ENCODE data around the gene SPSB3. TPM values are rescaled to one million over a fixed set of nuclear protein-coding genes. Genes with fewer than 3 reads are reported as not detected.
"Not testable (repeated sequence)": the region's sequence is repeated elsewhere in the genome, so short reads cannot be mapped to it uniquely, and the experiment has no call there.

The SPSB3 gene
- total RNA-seq, 1 donor from 2014 or later = 27.7 TPM

- H3K9ac ChIP-seq (ENCODE audit: low read depth in 1 of 3, low read length in 3 of 3) = no peak overlapping the region
- no peak overlapping the region for H3K27ac ChIP-seq (ENCODE audit: low read depth, low read length)
- no peak overlapping the region for H3K4me3 ChIP-seq (ENCODE audit: low read length in 3 of 3)
- H3K9me3 ChIP-seq (ENCODE audit: control insufficient read depth in 3 of 3, low read length in 3 of 3) = no peaks in the 10 kb centered on the region
- no peaks in the 10 kb centered on the region for H3K4me1 ChIP-seq (ENCODE audit: control insufficient read depth in 3 of 3, insufficient read depth in 3 of 3, low read length in 3 of 3)
- H3K27me3 ChIP-seq (ENCODE audit: control insufficient read depth in 3 of 3, insufficient read depth in 3 of 3, low read length in 3 of 3) = no peaks in the 10 kb centered on the region
- H3K36me3 ChIP-seq (ENCODE audit: control insufficient read depth in 3 of 3, insufficient read depth in 3 of 3, low read length in 3 of 3) = peaks cover 39 to 54% (median 47%) of the 10 kb centered on the region in 3 donors
These were observed 38.7 kb downstream of the SPSB3 start for GRCh38 chr16:1743376-1744337.

GRCh38 chr16:1741553-1742165, 40.7 kb downstream of the SPSB3 start:
- no peaks in the 10 kb centered on the region for H3K4me1 ChIP-seq (ENCODE audit: control insufficient read depth in 3 of 3, insufficient read depth in 3 of 3, low read length in 3 of 3)
- H3K27ac ChIP-seq (ENCODE audit: low read depth, low read length) = no peak overlapping the region
- H3K9ac ChIP-seq (ENCODE audit: low read depth in 1 of 3, low read length in 3 of 3) = no peak overlapping the region
- no peaks in the 10 kb centered on the region for H3K27me3 ChIP-seq (ENCODE audit: control insufficient read depth in 3 of 3, insufficient read depth in 3 of 3, low read length in 3 of 3)
- no peak overlapping the region for H3K4me3 ChIP-seq (ENCODE audit: low read length in 3 of 3)
- H3K9me3 ChIP-seq (ENCODE audit: control insufficient read depth in 3 of 3, low read length in 3 of 3) = no peaks in the 10 kb centered on the region
- H3K36me3 ChIP-seq (ENCODE audit: control insufficient read depth in 3 of 3, insufficient read depth in 3 of 3, low read length in 3 of 3) = peaks cover 28 to 36% (median 31%) of the 10 kb centered on the region in 3 donors

GRCh38 chr16:1740781-1741490, 41.4 kb downstream of the SPSB3 start:
- Histone ChIP-seq H3K27me3 (ENCODE audit: control insufficient read depth in 3 of 3, insufficient read depth in 3 of 3, low read length in 3 of 3) (no peaks in the 10 kb centered on the region), H3K9me3 (ENCODE audit: control insufficient read depth in 3 of 3, low read length in 3 of 3) (no peaks in the 10 kb centered on the region), H3K4me1 (ENCODE audit: control insufficient read depth in 3 of 3, insufficient read depth in 3 of 3, low read length in 3 of 3) (no peaks in the 10 kb centered on the region), H3K36me3 (ENCODE audit: control insufficient read depth in 3 of 3, insufficient read depth in 3 of 3, low read length in 3 of 3) (peaks cover 28 to 36% (median 31%) of the 10 kb centered on the region in 3 donors), H3K4me3 (ENCODE audit: low read length in 3 of 3) (no peak overlapping the region), H3K27ac (ENCODE audit: low read depth, low read length) (no peak overlapping the region), H3K9ac (ENCODE audit: low read depth in 1 of 3, low read length in 3 of 3) (no peak overlapping the region)

GRCh38 chr16:1740234-1740633, 42.1 kb downstream of the SPSB3 start:
- H3K4me1 ChIP-seq (ENCODE audit: control insufficient read depth in 3 of 3, insufficient read depth in 3 of 3, low read length in 3 of 3) = no peaks in the 10 kb centered on the region
- H3K9ac ChIP-seq (ENCODE audit: low read depth in 1 of 3, low read length in 3 of 3) = no peak overlapping the region
- no peaks in the 10 kb centered on the region for H3K27me3 ChIP-seq (ENCODE audit: control insufficient read depth in 3 of 3, insufficient read depth in 3 of 3, low read length in 3 of 3)
- no peak overlapping the region for H3K27ac ChIP-seq (ENCODE audit: low read depth, low read length)
- no peak overlapping the region for H3K4me3 ChIP-seq (ENCODE audit: low read length in 3 of 3)
- H3K9me3 ChIP-seq (ENCODE audit: control insufficient read depth in 3 of 3, low read length in 3 of 3) = no peaks in the 10 kb centered on the region
- peaks cover 25 to 33% (median 28%) of the 10 kb centered on the region in 3 donors for H3K36me3 ChIP-seq (ENCODE audit: control insufficient read depth in 3 of 3, insufficient read depth in 3 of 3, low read length in 3 of 3)

- no peak overlapping the region for H3K9ac ChIP-seq (ENCODE audit: low read depth in 1 of 3, low read length in 3 of 3)
These were observed 47.6 kb downstream of the SPSB3 start for GRCh38 chr16:1734816-1735215.

GRCh38 chr16:1734123-1734522, 48.2 kb downstream of the SPSB3 start:
- Histone ChIP-seq H3K27me3 (ENCODE audit: control insufficient read depth in 3 of 3, insufficient read depth in 3 of 3, low read length in 3 of 3) (no peaks in the 10 kb centered on the region), H3K4me3 (ENCODE audit: low read length in 3 of 3) (no peak overlapping the region), H3K27ac (ENCODE audit: low read depth, low read length) (no peak overlapping the region), H3K36me3 (ENCODE audit: control insufficient read depth in 3 of 3, insufficient read depth in 3 of 3, low read length in 3 of 3) (peaks cover 30 to 39% (median 38%) of the 10 kb centered on the region in 3 donors), H3K9me3 (ENCODE audit: control insufficient read depth in 3 of 3, low read length in 3 of 3) (no peaks in the 10 kb centered on the region), H3K4me1 (ENCODE audit: control insufficient read depth in 3 of 3, insufficient read depth in 3 of 3, low read length in 3 of 3) (peaks cover 0 to 6% (median 0%) of the 10 kb centered on the region in 3 donors), H3K9ac (ENCODE audit: low read depth in 1 of 3, low read length in 3 of 3) (no peak overlapping the region)

More at GRCh38 chr16:1734816-1735215, 47.6 kb downstream of the SPSB3 start:
- Histone ChIP-seq H3K9me3 (ENCODE audit: control insufficient read depth in 3 of 3, low read length in 3 of 3) (no peaks in the 10 kb centered on the region), H3K36me3 (ENCODE audit: control insufficient read depth in 3 of 3, insufficient read depth in 3 of 3, low read length in 3 of 3) (peaks cover 28 to 37% (median 33%) of the 10 kb centered on the region in 3 donors), H3K4me1 (ENCODE audit: control insufficient read depth in 3 of 3, insufficient read depth in 3 of 3, low read length in 3 of 3) (peaks cover 0 to 6% (median 0%) of the 10 kb centered on the region in 3 donors), H3K27ac (ENCODE audit: low read depth, low read length) (no peak overlapping the region), H3K27me3 (ENCODE audit: control insufficient read depth in 3 of 3, insufficient read depth in 3 of 3, low read length in 3 of 3) (no peaks in the 10 kb centered on the region), H3K4me3 (ENCODE audit: low read length in 3 of 3) (no peak overlapping the region)

- H3K9ac ChIP-seq (ENCODE audit: low read depth in 1 of 3, low read length in 3 of 3); H3K27me3 ChIP-seq (ENCODE audit: control insufficient read depth in 3 of 3, insufficient read depth in 3 of 3, low read length in 3 of 3); H3K27ac ChIP-seq (ENCODE audit: low read depth, low read length); H3K9me3 ChIP-seq (ENCODE audit: control insufficient read depth in 3 of 3, low read length in 3 of 3); H3K4me3 ChIP-seq (ENCODE audit: low read length in 3 of 3); H3K4me1 ChIP-seq (ENCODE audit: control insufficient read depth in 3 of 3, insufficient read depth in 3 of 3, low read length in 3 of 3): not testable (repeated sequence)
- peaks cover 37 to 51% (median 43%) of the 10 kb centered on the region in 3 donors for H3K36me3 ChIP-seq (ENCODE audit: control insufficient read depth in 3 of 3, insufficient read depth in 3 of 3, low read length in 3 of 3)
These were observed 49.8 kb downstream of the SPSB3 start for GRCh38 chr16:1732551-1732987.

GRCh38 chr16:1732071-1732470, 50.3 kb downstream of the SPSB3 start:
- Histone ChIP-seq H3K27ac (ENCODE audit: low read depth, low read length) (no peak overlapping the region), H3K27me3 (ENCODE audit: control insufficient read depth in 3 of 3, insufficient read depth in 3 of 3, low read length in 3 of 3) (no peaks in the 10 kb centered on the region), H3K4me1 (ENCODE audit: control insufficient read depth in 3 of 3, insufficient read depth in 3 of 3, low read length in 3 of 3) (peaks cover 0 to 6% (median 0%) of the 10 kb centered on the region in 3 donors), H3K9me3 (ENCODE audit: control insufficient read depth in 3 of 3, low read length in 3 of 3) (no peaks in the 10 kb centered on the region), H3K4me3 (ENCODE audit: low read length in 3 of 3) (no peak overlapping the region), H3K9ac (ENCODE audit: low read depth in 1 of 3, low read length in 3 of 3) (no peak overlapping the region), H3K36me3 (ENCODE audit: control insufficient read depth in 3 of 3, insufficient read depth in 3 of 3, low read length in 3 of 3) (peaks cover 42 to 54% (median 48%) of the 10 kb centered on the region in 3 donors)

- Histone ChIP-seq H3K4me1 (ENCODE audit: control insufficient read depth in 3 of 3, insufficient read depth in 3 of 3, low read length in 3 of 3) (peaks cover 0 to 6% (median 0%) of the 10 kb centered on the region in 3 donors), H3K4me3 (ENCODE audit: low read length in 3 of 3) (no peak overlapping the region), H3K36me3 (ENCODE audit: control insufficient read depth in 3 of 3, insufficient read depth in 3 of 3, low read length in 3 of 3) (peaks cover 46 to 59% (median 52%) of the 10 kb centered on the region in 3 donors), H3K9me3 (ENCODE audit: control insufficient read depth in 3 of 3, low read length in 3 of 3) (no peaks in the 10 kb centered on the region), H3K27me3 (ENCODE audit: control insufficient read depth in 3 of 3, insufficient read depth in 3 of 3, low read length in 3 of 3) (no peaks in the 10 kb centered on the region), H3K27ac (ENCODE audit: low read depth, low read length) (no peak overlapping the region), H3K9ac (ENCODE audit: low read depth in 1 of 3, low read length in 3 of 3) (no peak overlapping the region)
These were observed 50.8 kb downstream of the SPSB3 start for GRCh38 chr16:1731603-1732002.
